Measurements from ENCODE around the gene TCERG1L. TPM values are rescaled to one million over a fixed set of nuclear protein-coding genes. Genes with fewer than 3 reads are reported as not detected.

The TCERG1L gene
- total and polyA plus RNA-seq, 8 donors: 0.18 TPM; not detected in 7

- Histone ChIP-seq H3K4me3 (no peak overlapping the region), H3K27ac (no peak overlapping the region), H3K4me1 (peaks cover 0 to 23% (median 15%) of the 10 kb centered on the region in 4 donors), H3K9me3 (no peaks in the 10 kb centered on the region), H3K36me3 (no peaks in the 10 kb centered on the region), H3K27me3 (peaks cover 9 to 74% (median 29%) of the 10 kb centered on the region in 3 donors)
- no peak for TF ChIP-seq CTCF (IDR thresholded peaks at IDR 0.05)
- TF ChIP-seq POLR2AphosphoS5 (IDR thresholded peaks at IDR 0.05): no peak
- no peak for TF ChIP-seq POLR2A (IDR thresholded peaks at IDR 0.05)
- no peak for TF ChIP-seq EP300 (IDR thresholded peaks at IDR 0.05)
- DNase-seq: no peak
- 6 to 14% (median 11%) methylated on average over 4 of the region's 4 CpGs for WGBS, 5 donors
- intact Hi-C loops (cut with DNase I; ENCODE audit: low total_unique reads): no loop called here
Observed at GRCh38 chr10:131310142-131310541, 1.4 kb downstream of the TCERG1L start.

GRCh38 chr10:131300508-131300907 lies 11.0 kb downstream of the TCERG1L start:
- DNase-seq: no peak
- H3K36me3 ChIP-seq: no peaks in the 10 kb centered on the region
- H3K4me3 ChIP-seq: no peak overlapping the region
- WGBS, 5 donors: 51 to 77% (median 63%) methylated on average over 3 of the region's 3 CpGs
- no peak overlapping the region for H3K27ac ChIP-seq
- peaks cover 0 to 13% (median 0%) of the 10 kb centered on the region in 3 donors for H3K27me3 ChIP-seq
- H3K4me1 ChIP-seq: no peaks in the 10 kb centered on the region
- intact Hi-C loops (cut with DNase I; ENCODE audit: low total_unique reads): no loop called here
- peaks cover 0 to 24% (median 12%) of the 10 kb centered on the region in 4 donors for H3K9me3 ChIP-seq
- TF ChIP-seq POLR2AphosphoS5 (IDR thresholded peaks at IDR 0.05) (no peak), CTCF (IDR thresholded peaks at IDR 0.05) (no peak), EP300 (IDR thresholded peaks at IDR 0.05) (no peak), POLR2A (IDR thresholded peaks at IDR 0.05) (no peak)

- no peaks in the 10 kb centered on the region for H3K4me1 ChIP-seq
- no peaks in the 10 kb centered on the region for H3K27me3 ChIP-seq
- no peaks in the 10 kb centered on the region for H3K9me3 ChIP-seq
- H3K36me3 ChIP-seq: no peaks in the 10 kb centered on the region
- H3K4me3 ChIP-seq: no peak overlapping the region
- DNase-seq: no peak
- intact Hi-C loops (cut with DNase I; ENCODE audit: low total_unique reads): no loop called here
- no peak overlapping the region for H3K27ac ChIP-seq
- no peak for TF ChIP-seq EP300 (IDR thresholded peaks at IDR 0.05)
- TF ChIP-seq POLR2AphosphoS5 (IDR thresholded peaks at IDR 0.05): no peak
- no peak for TF ChIP-seq CTCF (IDR thresholded peaks at IDR 0.05)
- no peak for TF ChIP-seq POLR2A (IDR thresholded peaks at IDR 0.05)
- WGBS, 5 donors: 60 to 90% (median 70%) methylated on average over 7 of the region's 7 CpGs
Observed at GRCh38 chr10:131290781-131291180, 20.7 kb downstream of the TCERG1L start.

GRCh38 chr10:131288648-131289047 lies 22.9 kb downstream of the TCERG1L start:
- Histone ChIP-seq H3K4me3 (no peak overlapping the region), H3K27me3 (no peaks in the 10 kb centered on the region), H3K9me3 (no peaks in the 10 kb centered on the region), H3K27ac (no peak overlapping the region), H3K36me3 (no peaks in the 10 kb centered on the region), H3K4me1 (no peaks in the 10 kb centered on the region)
- intact Hi-C loops (cut with DNase I; ENCODE audit: low total_unique reads): no loop called here
- WGBS, 5 donors: 86 to 91% (median 87%) methylated on average over 11 to 12 of the region's 12 CpGs
- no peak for DNase-seq
- TF ChIP-seq POLR2AphosphoS5 (IDR thresholded peaks at IDR 0.05) (no peak), POLR2A (IDR thresholded peaks at IDR 0.05) (no peak), CTCF (IDR thresholded peaks at IDR 0.05) (no peak), EP300 (IDR thresholded peaks at IDR 0.05) (no peak)

Data from stomach (tissue), 9 donors.